ENCODE measurements around the gene THAP3. TPM values are rescaled to one million over a fixed set of nuclear protein-coding genes. Genes with fewer than 3 reads are reported as not detected.

The THAP3 gene
- total RNA-seq, 3 donors from 2014 or later, result 20.3 to 28.2 (median 28.1) TPM

DNA sequence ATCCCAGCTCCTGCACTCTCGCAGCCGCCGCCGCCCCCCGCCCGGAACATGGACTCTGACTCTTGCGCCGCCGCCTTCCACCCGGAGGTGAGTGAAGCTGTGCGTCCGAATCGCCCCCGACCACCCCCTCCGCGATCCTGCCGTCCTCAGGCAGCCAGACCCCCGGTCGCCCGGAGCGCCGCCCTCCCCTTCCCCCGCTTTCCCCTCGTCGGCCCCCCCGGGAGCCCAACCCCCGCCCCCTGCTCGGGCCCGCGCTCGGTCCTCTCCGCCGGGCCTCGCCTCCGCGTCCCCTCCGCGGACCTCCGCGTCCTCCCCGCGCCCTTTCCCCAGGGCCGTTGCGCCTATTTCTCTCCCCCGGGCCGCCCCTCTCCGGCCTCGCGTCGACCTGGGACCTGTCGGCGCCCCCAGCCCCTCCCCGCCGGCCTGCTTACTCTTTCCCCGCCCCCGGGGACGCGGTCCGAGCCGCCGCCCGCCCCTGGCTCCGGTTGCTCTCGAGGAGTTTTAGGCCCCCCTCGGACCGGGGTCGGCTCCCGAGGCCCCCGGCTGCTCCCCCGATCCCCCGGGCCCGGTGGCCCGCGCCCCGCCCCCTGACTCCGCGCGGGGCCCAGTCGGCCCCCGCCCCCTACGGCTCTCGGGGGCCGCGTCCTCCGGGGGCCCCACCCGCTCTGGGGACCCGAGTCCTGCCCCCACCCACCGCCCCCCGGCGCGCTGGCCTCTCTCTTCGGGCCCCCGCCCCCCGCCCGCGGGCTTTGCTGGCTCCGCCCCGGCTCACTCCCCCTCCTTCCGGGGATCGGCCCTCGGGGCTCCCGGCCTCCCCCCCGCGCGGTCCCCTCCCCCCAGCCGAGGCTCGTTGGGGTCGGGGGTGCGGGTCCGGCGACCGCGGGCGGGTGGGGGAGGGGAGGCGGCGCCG lies 10.4 kb upstream of the THAP3 start:
- Histone ChIP-seq H3K36me3 (no peaks in the 10 kb centered on the region), H3K9me3 (no peaks in the 10 kb centered on the region), H3K4me1 (peaks cover 0 to 7% of the 10 kb centered on the region in 2 donors), H3K27ac (peak overlapping the region; percentile 98 to 99), H3K4me3 (peak overlapping the region; percentile 96 to 100 (median 99)), H3K27me3 (no peaks in the 10 kb centered on the region)
- TF ChIP-seq, protein P1, sequence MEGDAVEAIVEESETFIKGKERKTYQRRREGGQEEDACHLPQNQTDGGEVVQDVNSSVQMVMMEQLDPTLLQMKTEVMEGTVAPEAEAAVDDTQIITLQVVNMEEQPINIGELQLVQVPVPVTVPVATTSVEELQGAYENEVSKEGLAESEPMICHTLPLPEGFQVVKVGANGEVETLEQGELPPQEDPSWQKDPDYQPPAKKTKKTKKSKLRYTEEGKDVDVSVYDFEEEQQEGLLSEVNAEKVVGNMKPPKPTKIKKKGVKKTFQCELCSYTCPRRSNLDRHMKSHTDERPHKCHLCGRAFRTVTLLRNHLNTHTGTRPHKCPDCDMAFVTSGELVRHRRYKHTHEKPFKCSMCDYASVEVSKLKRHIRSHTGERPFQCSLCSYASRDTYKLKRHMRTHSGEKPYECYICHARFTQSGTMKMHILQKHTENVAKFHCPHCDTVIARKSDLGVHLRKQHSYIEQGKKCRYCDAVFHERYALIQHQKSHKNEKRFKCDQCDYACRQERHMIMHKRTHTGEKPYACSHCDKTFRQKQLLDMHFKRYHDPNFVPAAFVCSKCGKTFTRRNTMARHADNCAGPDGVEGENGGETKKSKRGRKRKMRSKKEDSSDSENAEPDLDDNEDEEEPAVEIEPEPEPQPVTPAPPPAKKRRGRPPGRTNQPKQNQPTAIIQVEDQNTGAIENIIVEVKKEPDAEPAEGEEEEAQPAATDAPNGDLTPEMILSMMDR (IDR thresholded peaks at IDR 0.05), result no peak
- TF ChIP-seq POLR2A (IDR thresholded peaks at IDR 0.05) (no peak), POLR2AphosphoS5 (IDR thresholded peaks at IDR 0.05) (no peak)
- peak in 1 of 2 donors; percentile 63 for DNase-seq (ENCODE audit: low spot score in 2 of 2)
- intact Hi-C loops (cut with DNase I; ENCODE audit: low total_unique reads), result no loop called here

DNA sequence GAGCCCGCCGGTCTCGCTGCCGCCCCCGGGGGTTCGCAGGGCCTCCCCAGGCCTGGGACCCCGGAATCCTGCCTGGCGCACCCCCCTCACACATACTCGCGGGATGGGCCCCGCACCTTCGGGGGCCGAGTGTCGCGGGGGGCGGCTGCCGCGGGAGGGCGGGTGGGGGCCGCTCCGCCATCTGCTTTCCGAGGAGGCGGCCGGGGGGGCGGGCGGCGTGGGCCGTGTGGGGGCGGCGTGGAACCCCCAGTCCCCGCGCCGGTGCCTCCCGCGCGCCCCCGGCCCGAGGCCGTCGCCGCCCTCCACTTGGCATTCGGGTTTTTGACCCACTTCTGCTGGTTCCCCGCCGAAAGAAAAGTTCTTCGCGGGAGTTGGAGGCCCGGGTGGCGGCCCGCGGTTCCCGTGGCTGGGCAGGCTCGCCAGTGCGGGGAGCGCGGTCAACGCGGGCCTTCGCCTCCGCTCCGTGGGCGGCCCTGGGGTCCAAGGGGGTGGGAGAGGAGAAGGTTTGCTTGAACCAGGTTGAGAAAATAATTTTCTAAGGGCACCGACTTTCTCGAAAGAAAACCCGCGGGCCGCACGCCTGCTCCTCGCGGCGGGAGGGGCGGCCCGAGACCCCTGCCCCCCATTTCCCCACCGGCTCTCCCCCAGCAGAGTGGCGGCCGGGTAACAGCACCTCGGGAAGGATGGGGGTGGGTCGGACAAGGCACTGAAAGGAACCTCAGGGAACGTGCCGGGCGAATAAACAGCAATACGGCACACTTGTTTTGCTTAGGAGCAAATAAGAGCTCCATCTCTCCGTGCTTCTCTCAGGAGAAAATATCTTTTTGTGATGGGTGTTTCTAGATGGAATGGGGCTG lies 9.5 kb upstream of the THAP3 start:
- TF ChIP-seq, protein P1 (IDR thresholded peaks at IDR 0.05), result no peak
- TF ChIP-seq POLR2AphosphoS5 (IDR thresholded peaks at IDR 0.05) (no peak), POLR2A (IDR thresholded peaks at IDR 0.05) (no peak)
- intact Hi-C loops (cut with DNase I; ENCODE audit: low total_unique reads), result no loop called here
- Histone ChIP-seq H3K36me3 (no peaks in the 10 kb centered on the region), H3K4me3 (peak overlapping the region; percentile 96 to 100 (median 99)), H3K27ac (peak overlapping the region; percentile 98 to 99), H3K9me3 (no peaks in the 10 kb centered on the region), H3K27me3 (no peaks in the 10 kb centered on the region), H3K4me1 (peaks cover 0 to 7% of the 10 kb centered on the region in 2 donors)
- DNase-seq (ENCODE audit: low spot score in 2 of 2), result no peak

GRCh38 chr1:6619045-6619444 lies 5.6 kb upstream of the THAP3 start:
- TF ChIP-seq, protein P1 (IDR thresholded peaks at IDR 0.05), result no peak
- TF ChIP-seq POLR2AphosphoS5 (IDR thresholded peaks at IDR 0.05) (no peak), POLR2A (IDR thresholded peaks at IDR 0.05) (no peak)
- Histone ChIP-seq H3K36me3 (no peaks in the 10 kb centered on the region), H3K27ac (no peak overlapping the region), H3K4me1 (peaks cover 5 to 17% of the 10 kb centered on the region in 2 donors), H3K27me3 (no peaks in the 10 kb centered on the region), H3K4me3 (no peak overlapping the region), H3K9me3 (no peaks in the 10 kb centered on the region)
- intact Hi-C loops (cut with DNase I; ENCODE audit: low total_unique reads), result no loop called here
- DNase-seq (ENCODE audit: low spot score in 2 of 2), result no peak

DNA sequence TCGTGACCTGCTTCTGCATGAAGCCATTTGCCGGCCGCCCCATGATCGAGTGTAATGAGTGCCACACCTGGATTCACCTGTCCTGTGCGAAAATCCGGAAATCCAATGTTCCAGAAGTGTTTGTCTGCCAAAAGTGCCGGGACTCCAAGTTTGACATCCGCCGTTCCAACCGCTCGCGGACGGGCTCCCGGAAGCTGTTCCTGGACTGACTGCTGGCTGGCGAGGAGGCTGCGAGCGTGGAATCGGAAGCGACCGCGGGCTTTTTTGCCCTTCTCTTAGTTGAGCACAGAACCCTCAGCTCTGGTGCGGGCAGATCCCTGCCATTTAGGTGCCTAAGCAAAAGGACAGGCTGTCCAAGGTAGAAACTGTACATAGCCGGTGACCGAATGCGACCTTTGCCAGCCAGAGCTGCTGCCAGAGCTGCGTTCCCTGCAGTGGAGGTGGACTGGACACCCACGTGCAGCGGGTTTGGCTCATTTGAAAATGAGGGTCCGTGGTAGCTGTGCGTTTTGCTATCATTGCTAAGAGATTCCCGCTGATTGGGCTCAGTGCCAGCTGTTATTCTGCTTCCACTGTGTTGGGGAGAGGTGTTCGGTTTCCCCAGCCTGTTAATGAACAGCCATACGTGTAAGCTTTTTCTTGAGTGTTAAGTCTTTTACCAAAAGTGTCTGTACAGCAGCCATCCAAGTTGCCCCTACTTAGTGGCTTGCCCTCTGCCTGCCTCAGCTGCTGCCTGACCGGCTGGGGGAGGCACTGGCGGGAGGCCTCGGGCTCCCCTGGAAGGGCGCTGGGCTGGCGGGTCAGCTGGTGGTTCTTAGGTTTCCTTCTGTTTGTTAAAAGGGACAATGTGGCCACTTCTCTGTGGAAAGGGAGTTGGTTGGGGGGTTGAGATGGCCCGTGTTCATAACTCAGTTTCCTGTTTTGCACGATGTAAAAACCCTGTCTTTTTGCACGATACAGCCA lies 3.0 kb upstream of the THAP3 start:
- Histone ChIP-seq H3K4me1 (peaks cover 5 to 26% of the 10 kb centered on the region in 2 donors), H3K36me3 (no peaks in the 10 kb centered on the region), H3K27ac (peak overlapping the region; percentile 92 to 95), H3K9me3 (no peaks in the 10 kb centered on the region), H3K27me3 (no peaks in the 10 kb centered on the region), H3K4me3 (peak overlapping the region in 1 of 3 donors; percentile 44)
- intact Hi-C loops (cut with DNase I; ENCODE audit: low total_unique reads), result loop anchor here (10.0 kb wide), 1 partner anchor 67 kb away; the partner anchor contains the start of genes NOL9 and TAS1R1
- no peak for TF ChIP-seq POLR2AphosphoS5 (IDR thresholded peaks at IDR 0.05)
- TF ChIP-seq, protein P1 (IDR thresholded peaks at IDR 0.05), result no peak
- no peak for TF ChIP-seq POLR2A (IDR thresholded peaks at IDR 0.05)
- DNase-seq (ENCODE audit: low spot score in 2 of 2), result no peak
